Kidney epithelial cell (primary cell): ENCODE results near the gene NRG2. TPM values are rescaled to one million over a fixed set of nuclear protein-coding genes. Genes with fewer than 3 reads are reported as not detected.

ENCODE experiments used
- DNase-seq: peaks from one replicate; pipeline ENCODE4 v3.0.0-alpha.2; 2010; ENCODE audit warnings: low read depth
- H3K27me3 ChIP-seq: 2 replicates; pipeline ENCODE4 v1.6.0; 2011; ENCODE audit warnings: low read length; ENCODE audit not compliant: control insufficient read depth, insufficient read depth
- H3K36me3 ChIP-seq: 2 replicates; pipeline ENCODE4 v1.5.1; 2011; ENCODE audit warnings: low read length; ENCODE audit not compliant: control insufficient read depth, insufficient read depth
- H3K4me3 ChIP-seq: 2 replicates; pipeline ENCODE4 v1.5.1; 2011; ENCODE audit warnings: low read depth, mild to moderate bottlenecking, control low read depth, low read length
- total RNA-seq: library from RNA; depleted of rRNA; stranded (reverse); fragments of >200 nt; gene quantifications from 2 replicates; pipeline ENCODE4 v1.2.3, GENCODE V29; 2015
- TF ChIP-seq, protein P1 (sequence below): IDR thresholded peaks from 2 replicates; pipeline ENCODE4 v1.5.1; 2011; ENCODE audit warnings: mild to moderate bottlenecking, moderate library complexity, low read length, control low read depth, inconsistent platforms; ENCODE audit not compliant: insufficient read depth, poor library complexity, severe bottlenecking

The NRG2 gene
- total RNA-seq, 1 donor from 2014 or later, result not detected

DNA sequence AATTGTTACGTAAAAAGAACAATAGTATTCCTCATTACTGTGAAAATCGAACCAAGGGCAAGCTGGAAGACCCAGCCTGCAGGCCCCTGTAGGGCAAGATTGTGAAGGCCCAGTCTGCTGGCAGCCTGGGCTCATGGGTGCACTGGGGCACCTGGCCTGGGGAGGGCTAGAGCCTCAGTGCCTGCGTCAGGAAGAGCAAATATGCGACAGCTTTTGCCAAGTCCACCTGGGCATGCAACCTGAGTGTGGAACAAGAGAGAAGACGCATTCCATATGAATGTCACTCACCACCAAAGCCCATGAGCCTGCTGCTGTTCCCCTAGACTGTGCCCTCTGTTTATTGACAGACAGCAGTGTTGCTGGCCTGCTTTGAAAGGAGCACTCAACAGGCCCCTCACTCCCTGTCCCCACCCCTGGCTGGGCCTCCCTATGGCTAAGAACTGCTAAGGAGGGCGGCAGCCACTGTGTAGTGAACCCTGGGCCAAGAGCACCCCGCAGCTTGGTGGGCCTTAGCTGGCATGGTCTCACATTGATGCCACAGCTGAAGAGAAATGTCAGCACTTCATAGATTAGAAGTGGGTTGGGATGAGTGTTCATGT is 219.2 kb downstream of the NRG2 start:
- TF ChIP-seq, protein P1, sequence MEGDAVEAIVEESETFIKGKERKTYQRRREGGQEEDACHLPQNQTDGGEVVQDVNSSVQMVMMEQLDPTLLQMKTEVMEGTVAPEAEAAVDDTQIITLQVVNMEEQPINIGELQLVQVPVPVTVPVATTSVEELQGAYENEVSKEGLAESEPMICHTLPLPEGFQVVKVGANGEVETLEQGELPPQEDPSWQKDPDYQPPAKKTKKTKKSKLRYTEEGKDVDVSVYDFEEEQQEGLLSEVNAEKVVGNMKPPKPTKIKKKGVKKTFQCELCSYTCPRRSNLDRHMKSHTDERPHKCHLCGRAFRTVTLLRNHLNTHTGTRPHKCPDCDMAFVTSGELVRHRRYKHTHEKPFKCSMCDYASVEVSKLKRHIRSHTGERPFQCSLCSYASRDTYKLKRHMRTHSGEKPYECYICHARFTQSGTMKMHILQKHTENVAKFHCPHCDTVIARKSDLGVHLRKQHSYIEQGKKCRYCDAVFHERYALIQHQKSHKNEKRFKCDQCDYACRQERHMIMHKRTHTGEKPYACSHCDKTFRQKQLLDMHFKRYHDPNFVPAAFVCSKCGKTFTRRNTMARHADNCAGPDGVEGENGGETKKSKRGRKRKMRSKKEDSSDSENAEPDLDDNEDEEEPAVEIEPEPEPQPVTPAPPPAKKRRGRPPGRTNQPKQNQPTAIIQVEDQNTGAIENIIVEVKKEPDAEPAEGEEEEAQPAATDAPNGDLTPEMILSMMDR, result no peak
- no peak for DNase-seq
- Histone ChIP-seq H3K4me3 (no peak overlapping the region), H3K36me3 (no peaks in the 10 kb centered on the region), H3K27me3 (peaks cover 9% of the 10 kb centered on the region)

DNA sequence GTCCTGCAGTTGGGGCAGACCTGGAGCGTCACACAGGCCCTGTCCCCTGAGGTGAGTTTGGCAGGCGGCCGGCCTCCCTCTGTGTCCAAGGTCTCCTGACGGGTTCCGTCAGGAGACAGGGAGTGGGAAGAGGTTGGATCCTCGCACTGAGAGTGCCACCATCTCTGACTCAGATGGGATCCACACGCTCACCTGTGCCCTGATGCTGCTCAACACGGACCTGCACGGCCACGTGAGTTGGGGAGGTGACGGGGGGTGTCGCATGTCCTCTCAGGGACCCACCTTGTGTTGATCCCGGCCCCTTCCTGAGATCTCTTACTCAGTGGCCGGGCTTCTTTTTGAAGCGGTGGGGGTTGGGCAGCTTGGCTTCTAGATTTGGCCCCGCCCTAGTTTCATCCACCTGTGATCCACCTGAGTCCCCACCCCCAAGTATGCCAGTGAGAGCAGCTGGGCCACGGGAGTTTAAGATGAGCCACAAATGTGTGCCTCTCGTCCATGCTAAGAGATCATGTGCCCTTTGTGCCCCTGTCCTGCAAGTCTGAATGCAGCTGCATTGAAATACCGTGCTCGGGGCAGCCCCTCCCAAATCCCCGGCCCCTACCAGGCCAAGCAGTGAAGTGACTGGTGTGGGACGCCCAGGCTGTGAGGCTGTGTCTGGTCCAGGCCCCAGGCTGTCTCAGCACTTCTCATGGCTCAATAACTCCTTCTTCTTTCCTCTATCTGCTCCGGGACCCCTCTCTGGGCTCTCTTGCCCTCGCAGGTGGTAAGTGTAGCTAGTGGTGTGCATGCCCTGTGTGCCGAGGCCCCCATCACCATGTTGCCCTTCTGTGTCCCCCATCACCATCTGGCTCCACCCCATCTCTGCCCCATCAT is 220.3 kb downstream of the NRG2 start:
- H3K4me3 ChIP-seq, result no peak overlapping the region
- no peak for DNase-seq
- H3K36me3 ChIP-seq, result no peaks in the 10 kb centered on the region

DNA sequence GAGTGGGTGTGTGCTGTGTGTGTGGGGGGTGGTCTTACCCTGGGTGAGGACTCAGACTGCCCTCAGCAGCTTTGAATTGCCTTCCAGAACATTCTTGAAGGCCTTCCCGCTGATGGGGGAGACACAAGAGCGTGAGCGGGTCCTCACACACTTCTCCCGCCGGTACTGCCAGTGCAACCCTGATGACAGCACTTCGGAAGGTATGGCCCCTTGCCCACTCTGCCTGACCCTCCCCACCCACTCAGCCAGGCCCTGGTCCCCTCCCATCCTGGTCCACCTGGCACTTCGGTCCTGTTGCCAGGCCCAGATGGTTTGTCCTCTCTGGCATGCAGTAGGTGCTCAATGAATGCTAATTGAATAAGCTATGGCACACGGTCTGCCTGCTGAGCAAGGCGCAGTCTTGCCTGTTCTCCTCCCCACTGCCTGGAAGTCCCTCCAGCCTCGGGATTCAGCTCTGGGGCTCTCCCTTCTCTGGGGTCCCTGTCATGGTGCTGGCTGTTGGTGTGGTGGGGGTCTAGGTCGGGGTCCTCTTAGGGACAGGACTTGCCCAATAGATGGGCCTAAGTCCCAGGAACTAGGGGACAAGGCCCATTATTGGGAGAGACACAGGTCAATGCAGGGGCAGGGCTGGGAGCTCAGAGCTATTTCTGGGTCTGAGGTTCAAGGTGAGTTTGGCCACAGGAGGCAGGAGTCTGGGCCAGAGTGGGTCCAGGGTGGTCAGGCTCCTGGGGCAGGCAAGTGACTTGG is 221.1 kb downstream of the NRG2 start:
- H3K27me3 ChIP-seq, result peaks cover 4% of the 10 kb centered on the region
- H3K4me3 ChIP-seq, result no peak overlapping the region
- TF ChIP-seq, protein P1, result no peak
- no peak for DNase-seq
- no peaks in the 10 kb centered on the region for H3K36me3 ChIP-seq

More for the DNA sequence above, 220.3 kb downstream of the NRG2 start:
- TF ChIP-seq, protein P1, result no peak
- peaks cover 4% of the 10 kb centered on the region for H3K27me3 ChIP-seq

DNA sequence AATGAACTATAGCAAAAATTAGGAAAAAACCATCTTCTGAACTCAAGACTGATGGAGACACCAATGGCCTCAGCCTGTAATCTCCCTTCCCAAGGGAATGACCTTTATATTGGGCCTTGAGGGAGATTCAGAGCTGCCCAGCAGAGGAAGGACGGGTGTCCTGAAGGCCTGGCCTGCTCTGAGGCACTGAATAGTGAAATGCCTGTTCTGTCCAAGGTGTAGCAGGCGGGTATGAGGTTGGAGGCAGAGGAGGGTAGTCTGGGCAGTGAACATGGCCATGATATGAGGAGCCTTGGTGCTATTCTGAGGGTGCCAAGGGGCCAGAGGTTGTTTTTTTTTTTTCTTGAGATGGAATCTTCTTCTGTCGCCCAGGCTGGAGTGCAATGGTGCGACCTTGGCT is 222.5 kb downstream of the NRG2 start:
- TF ChIP-seq, protein P1, result no peak
- H3K36me3 ChIP-seq, result no peaks in the 10 kb centered on the region
- H3K4me3 ChIP-seq, result no peak overlapping the region
- peaks cover 6% of the 10 kb centered on the region for H3K27me3 ChIP-seq
- no peak for DNase-seq

DNA sequence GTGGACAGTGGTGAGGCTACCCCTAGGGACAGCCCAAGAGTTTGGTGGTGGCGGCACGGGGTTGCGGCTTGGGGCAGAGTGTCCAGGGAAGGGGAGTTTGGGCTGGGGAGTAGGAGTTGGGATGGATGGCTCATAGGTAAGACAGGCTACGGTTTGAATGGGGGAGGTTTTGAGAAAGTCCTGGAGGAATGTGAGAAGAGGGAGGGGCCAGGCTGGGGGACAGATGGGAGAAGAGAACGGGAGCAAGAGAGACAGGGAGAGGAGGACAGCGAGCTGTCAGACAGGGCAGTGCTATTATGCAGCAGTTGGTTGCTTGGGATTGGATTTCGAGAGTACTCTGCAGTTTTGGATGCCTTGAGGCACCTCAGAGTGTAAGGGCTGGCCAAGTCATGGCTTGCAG is 223.0 kb downstream of the NRG2 start:
- TF ChIP-seq, protein P1, result no peak
- DNase-seq, result no peak
- no peak overlapping the region for H3K4me3 ChIP-seq
- no peaks in the 10 kb centered on the region for H3K36me3 ChIP-seq
- H3K27me3 ChIP-seq, result peaks cover 6% of the 10 kb centered on the region
